A549 (cell line): ENCODE data around the gene SLC35D1.

Experiments
- CHD4 ChIP-seq: fragments of 200-600 bp; sonication (generic); IDR thresholded peaks from 2 replicates; pipeline ENCODE4 v1.6.1; 2016; ENCODE audit warnings: antibody characterized with exemption, mild to moderate bottlenecking, borderline replicate concordance
- CTCF ChIP-seq: fragments of >200 bp; sonication (Bioruptor Twin); formaldehyde crosslinking; IDR thresholded peaks from 3 replicates; pipeline ENCODE4 v1.5.1; 2016
- EP300 ChIP-seq, 2 experiments: fragments of >200 bp; sonication (Bioruptor Twin); formaldehyde crosslinking; IDR thresholded peaks; 2 replicates in 1 of 2; 3 replicates in 1 of 2; pipeline ENCODE4 v1.6.1; 2016 to 2017
- FOSB ChIP-seq: fragments of 250-450 bp; sonication (Bioruptor Pico); IDR thresholded peaks from 2 replicates; pipeline ENCODE4 v1.5.0; 2020; ENCODE audit warnings: mild to moderate bottlenecking, moderate library complexity
- MAX ChIP-seq: IDR thresholded peaks from 2 replicates; pipeline ENCODE4 v1.6.1; 2012
- NR3C1 ChIP-seq: fragments of >200 bp; sonication (Bioruptor Twin); formaldehyde crosslinking; IDR thresholded peaks from 3 replicates; pipeline ENCODE4 v1.6.1; 2017
- PBX3 ChIP-seq: IDR thresholded peaks from 2 replicates; pipeline ENCODE4 v1.6.1; 2012
- POLR2A ChIP-seq: IDR thresholded peaks from 2 replicates; pipeline ENCODE4 v1.6.1; 2012; ENCODE audit warnings: mild to moderate bottlenecking, low read length
- RCOR1 ChIP-seq: fragments of 150-350 bp; IDR thresholded peaks from 2 replicates; pipeline ENCODE4 v1.6.1; 2014; ENCODE audit warnings: antibody characterized with exemption, low read length, low read depth
- RFX5 ChIP-seq: fragments of 450-650 bp; IDR thresholded peaks from 2 replicates; pipeline ENCODE4 v1.7.1; 2014; ENCODE audit warnings: antibody characterized with exemption, mild to moderate bottlenecking, moderate library complexity
- ZFP36 ChIP-seq: fragments of 450-650 bp; IDR thresholded peaks from 2 replicates; pipeline ENCODE4 v1.6.1; 2014; ENCODE audit warnings: borderline replicate concordance; ENCODE audit not compliant: partially characterized antibody

- TF ChIP-seq CTCF (no peak), CHD4 (no peak), PBX3 (no peak), MAX (no peak), ZFP36 (no peak), FOSB (CRISPR knock-in tag) (no peak), EP300 (IDR thresholded peaks at IDR 0.05) (no peak), POLR2A (no peak), RFX5 (no peak), RCOR1 (no peak), NR3C1 (no peak)
Observed at GRCh38 chr1:66985835-66986234, 68.1 kb downstream of the SLC35D1 start.
